GM19025 (cell line): ENCODE measurements around the gene LILRB3.
A peak's percentile ranks its signal among the peaks of the same experiment; 100 is the strongest.
"Not testable (repeated sequence)": the region's sequence is repeated elsewhere in the genome, so short reads cannot be mapped to it uniquely, and the experiment has no call there.

Source experiments
- ATAC-seq: cut with Tn5 transposase; IDR thresholded peaks from one replicate; pipeline ENCODE4 v1.9.1; 2021; ENCODE audit warnings: mild to moderate bottlenecking, low read depth, moderate library complexity; ENCODE audit not compliant: unreplicated experiment

LILRB3 gene

DNA sequence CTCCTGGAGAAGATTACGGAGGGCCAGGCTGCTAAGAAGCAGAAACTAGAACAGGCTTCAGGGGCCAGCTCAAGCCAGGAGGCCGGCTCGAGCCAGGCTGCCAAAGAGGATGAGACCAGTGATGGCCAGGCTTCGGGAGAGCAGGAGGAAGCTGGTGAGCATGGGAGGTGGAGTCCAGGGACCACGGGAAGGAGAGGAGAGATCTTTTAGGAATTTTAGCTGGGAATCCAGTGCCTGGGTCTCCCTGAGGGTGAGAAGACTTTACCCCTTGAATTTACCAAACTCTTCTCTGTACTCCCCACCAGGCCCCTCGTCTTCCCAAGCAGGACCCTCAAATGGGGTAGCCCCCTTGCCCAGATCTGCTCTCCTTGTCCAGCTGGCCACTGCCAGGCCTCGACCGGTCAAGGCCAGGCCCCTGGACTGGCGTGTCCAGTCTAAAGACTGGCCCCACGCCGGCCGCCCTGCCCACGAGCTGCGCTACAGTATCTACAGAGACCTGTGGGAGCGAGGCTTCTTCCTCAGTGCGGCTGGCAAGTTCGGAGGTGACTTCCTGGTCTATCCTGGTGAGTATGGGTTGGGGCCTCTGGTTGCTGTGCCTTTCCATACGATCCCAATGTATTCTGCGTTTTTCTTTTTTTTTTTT, 30.9 kb downstream of the LILRB3 start:
- no peak for ATAC-seq

DNA sequence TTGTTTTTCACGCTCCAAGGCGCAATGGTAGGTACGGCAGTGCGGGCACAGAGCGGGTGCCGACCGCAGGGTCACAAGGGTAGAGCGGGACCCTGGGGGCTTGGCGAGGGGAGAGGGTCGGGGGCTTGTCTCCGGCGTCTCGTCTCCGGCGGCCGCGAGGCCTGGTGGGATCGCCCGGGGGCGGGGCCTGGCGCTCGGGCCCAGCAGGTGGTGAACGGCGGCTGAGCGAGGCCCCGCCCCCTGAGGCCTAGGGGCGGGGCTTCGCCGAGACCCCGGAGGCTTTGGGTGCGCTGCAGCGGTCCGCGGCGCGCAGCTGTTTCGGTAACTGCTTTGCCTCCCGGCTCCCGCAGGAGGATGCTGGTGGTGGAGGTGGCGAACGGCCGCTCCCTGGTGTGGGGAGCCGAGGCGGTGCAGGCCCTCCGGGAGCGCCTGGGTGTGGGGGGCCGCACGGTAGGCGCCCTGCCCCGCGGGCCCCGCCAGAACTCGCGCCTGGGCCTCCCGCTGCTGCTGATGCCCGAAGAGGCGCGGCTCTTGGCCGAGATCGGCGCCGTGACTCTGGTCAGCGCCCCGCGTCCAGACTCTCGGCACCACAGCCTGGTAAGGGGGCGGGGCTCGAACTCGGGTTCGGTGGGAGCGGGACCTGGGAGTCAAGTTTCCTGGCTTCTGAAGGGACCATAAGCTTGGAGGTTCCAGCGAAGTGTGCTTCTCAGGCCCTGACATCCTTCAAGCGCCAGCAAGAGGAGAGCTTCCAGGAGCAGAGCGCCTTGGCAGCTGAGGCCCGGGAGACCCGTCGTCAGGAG, 31.6 kb downstream of the LILRB3 start, which contains the start of gene TSEN34:
TSS of gene TSEN34 (plus strand) at position 298 of the 800 bp plus-strand sequence. CDS start at position 355, 57 bp downstream.
- peak; percentile 24 for ATAC-seq

- ATAC-seq, result peak; percentile 39
Observed at GRCh38 chr19:54190503-54191010, 32.2 kb downstream of the LILRB3 start.

DNA sequence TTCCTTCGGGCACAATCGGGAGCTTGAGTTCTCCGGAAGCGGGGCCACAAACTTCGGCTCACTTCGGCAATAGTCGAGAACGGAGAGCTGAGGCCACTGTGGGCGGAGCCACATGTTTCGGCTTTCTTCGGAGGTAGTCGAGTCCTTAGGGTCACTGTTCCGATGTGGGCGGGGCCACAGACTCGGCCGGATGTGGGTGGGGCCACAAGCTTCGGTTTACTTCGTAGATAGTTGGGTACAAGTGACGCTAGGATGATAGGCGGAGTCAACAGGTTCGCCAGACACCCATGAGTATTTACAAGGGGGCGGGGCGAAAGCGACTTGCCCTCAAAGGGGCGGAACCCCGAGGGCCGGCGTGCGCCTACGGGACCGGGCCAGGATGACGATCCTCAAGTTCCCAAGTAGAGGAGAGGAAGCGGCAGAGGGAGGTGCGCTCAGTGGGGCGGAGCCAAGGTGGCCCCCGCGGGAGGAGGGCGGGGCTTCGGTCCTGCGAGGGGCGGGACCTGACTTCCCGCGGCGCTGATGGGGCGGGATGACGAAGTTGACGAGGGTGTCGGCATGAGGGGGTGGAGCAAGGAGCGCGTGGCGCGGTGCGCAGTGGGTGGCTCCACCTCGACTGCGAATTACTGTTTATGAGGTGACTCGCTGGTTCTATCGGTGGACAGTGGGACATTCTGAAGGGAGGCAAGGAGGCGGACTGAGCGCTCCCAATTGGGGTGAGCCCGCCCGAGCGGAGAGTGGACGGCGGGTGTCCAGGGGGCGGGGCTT, 32.9 kb downstream of the LILRB3 start:
- peak; percentile 39 for ATAC-seq

DNA sequence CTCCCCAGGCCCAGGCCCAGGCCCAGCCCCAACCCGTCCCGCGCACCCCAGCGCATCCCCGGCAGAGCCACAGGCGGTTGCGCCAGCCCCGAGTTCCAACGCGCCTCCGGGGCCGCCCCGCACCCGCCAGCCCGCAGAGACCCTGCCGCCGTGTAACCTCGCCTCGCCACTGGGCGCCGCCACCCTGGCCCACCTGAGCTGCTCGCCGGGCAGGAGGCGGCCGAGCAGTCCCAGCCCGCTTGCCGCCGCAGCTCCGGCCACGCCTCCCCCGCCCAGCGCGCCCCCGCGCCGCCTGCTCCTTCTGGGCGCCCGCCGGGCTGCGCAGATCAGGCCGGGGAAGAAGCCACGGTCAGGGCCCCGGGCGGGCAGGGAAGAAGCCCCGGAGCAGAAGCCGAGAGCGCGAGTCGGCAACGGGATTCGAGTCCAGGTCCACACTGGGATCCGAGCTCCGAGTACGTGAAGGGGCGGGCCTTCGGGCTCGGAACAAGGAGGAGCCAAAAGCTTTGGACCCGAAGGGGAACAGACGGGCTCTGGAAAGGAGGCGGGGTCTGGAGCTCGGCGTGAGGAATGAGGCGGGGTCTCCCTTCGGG, 33.6 kb downstream of the LILRB3 start, which contains the start of gene MBOAT7:
TSS of gene MBOAT7 (minus strand) at position 436 of the 590 bp plus-strand sequence. CDS start 1,072 bp downstream, outside the sequence.
- peak; percentile 12 for ATAC-seq

- no peak for ATAC-seq
Observed at GRCh38 chr19:54188215-54188871, 34.5 kb downstream of the LILRB3 start.

GRCh38 chr19:54186934-54187381, 35.8 kb downstream of the LILRB3 start:
- ATAC-seq, result no peak

GRCh38 chr19:54186351-54186750, 36.5 kb downstream of the LILRB3 start:
- ATAC-seq, result no peak

- no peak for ATAC-seq
Observed at GRCh38 chr19:54183431-54183830, 39.4 kb downstream of the LILRB3 start.

DNA sequence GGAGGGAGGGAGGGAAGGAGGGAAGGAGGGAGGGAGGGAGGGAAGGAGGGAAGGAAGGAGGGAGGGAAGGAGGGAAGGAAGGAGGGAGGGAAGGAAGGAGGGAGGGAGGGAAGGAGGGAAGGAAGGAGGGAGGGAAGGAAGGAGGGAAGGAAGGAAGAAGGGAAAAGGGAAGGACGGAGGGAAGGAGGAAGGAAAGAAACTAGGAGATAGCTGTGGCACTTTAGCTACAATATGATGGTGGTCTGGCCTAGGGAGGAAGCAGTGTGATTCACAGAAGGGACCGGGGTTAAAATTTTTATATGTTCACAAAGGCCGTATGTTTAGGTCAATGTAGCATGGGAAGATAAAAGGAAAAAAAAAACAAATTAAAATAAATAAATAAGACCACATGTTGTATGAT, 40.9 kb downstream of the LILRB3 start:
- not testable (repeated sequence) for ATAC-seq

DNA sequence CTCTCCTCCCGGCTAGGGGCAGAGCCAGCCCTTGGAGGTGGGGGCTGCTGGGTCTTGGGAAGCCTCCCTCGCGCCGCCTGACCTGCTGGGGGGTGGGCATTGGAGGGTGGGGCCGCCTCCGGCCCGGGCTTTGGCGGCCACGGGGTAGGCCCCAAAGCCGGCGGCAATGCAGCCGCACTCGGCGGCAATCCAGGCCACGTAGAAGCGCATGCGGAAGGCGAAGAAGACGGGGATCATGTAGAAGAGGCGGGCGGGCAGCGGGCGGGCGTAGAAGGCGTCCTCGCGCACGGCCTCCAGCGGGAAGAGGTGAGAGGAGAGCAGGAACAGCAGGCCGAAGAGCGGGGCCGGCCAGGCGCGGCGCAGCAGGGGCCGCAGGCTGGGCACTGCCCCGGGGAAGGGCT, 42.1 kb downstream of the LILRB3 start:
- no peak for ATAC-seq

- ATAC-seq, result no peak
Observed at GRCh38 chr19:54179921-54180461, 42.8 kb downstream of the LILRB3 start.

GRCh38 chr19:54179262-54179852, 43.5 kb downstream of the LILRB3 start:
- no peak for ATAC-seq

DNA sequence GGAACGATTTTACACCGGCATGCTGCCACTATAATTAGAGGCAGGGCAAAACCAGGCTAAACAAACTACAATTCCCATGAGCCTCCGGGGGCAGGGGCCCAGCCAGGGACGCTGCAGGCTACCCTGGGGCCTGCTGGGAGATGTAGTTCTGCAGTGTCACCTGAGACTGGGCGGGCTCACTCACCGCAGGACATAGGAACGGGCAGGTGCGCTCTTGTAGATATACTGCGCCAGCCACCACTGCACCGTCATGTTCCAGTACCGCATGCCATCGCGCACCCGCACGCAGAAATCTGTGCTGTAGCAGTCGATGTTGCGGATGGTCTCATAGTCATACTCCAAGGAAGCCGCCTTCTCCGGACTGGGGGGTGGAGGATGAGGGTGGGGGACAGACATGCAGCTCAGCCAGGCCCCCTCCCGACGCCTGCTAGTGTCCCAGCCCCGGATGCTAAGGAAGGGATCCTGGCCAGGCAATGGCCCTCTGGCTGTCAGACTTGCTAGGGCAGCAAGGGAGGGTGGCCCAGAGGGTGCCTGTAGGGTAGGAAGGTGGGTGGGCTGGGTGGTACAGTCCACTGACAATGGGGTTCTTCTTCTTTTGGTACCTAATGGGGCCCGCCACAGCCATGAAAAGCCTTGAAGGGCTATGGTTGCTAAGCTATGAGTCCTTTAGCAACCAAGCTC, 44.1 kb downstream of the LILRB3 start:
- no peak for ATAC-seq

- no peak for ATAC-seq
Observed at GRCh38 chr19:54173951-54174834, 48.6 kb downstream of the LILRB3 start.

- ATAC-seq, result no peak
Observed at GRCh38 chr19:54173359-54173699, 49.5 kb downstream of the LILRB3 start.

GRCh38 chr19:54172471-54173358, 50.1 kb downstream of the LILRB3 start, which contains the start of gene TMC4:
TMC4 (minus strand) TSS chr19:54173160; CDS start chr19:54173117, 43 bp downstream.
- ATAC-seq, result no peak
